Measurements from ENCODE around the gene ACSL1.

DNA sequence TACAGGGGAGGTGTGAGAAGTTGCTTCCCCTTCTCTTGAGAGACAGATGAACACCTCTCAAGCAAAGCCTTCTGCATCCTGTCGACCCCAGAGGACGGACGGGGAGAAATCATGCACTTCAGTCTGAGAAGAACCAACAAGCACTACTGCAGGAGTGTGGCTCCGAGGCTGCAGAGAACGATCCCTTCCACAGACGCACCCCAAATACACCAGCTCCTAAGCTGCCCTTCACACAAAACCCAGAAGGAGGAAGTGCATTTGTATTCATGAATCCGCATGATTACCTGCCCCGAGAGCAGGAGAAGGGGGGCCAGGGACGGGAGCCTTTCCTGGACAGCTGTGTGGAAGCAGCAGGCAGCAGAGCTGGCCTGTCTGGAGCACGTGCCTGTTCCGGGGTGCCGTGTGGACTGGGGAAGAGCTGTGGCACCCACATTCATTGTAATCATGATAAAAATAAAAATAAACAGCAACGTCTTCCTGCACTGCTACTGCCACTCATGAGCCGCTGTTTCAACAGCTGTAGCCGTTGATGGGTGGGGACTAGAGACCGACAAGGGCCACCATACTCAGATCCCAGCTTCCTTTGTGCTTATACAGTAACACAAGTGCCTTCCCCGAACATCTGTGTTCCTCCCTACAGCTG, 42.9 kb downstream of the ACSL1 start:
- TF ChIP-seq, protein P1, sequence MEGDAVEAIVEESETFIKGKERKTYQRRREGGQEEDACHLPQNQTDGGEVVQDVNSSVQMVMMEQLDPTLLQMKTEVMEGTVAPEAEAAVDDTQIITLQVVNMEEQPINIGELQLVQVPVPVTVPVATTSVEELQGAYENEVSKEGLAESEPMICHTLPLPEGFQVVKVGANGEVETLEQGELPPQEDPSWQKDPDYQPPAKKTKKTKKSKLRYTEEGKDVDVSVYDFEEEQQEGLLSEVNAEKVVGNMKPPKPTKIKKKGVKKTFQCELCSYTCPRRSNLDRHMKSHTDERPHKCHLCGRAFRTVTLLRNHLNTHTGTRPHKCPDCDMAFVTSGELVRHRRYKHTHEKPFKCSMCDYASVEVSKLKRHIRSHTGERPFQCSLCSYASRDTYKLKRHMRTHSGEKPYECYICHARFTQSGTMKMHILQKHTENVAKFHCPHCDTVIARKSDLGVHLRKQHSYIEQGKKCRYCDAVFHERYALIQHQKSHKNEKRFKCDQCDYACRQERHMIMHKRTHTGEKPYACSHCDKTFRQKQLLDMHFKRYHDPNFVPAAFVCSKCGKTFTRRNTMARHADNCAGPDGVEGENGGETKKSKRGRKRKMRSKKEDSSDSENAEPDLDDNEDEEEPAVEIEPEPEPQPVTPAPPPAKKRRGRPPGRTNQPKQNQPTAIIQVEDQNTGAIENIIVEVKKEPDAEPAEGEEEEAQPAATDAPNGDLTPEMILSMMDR (conservative IDR thresholded peaks at IDR 0.05; ENCODE audit: low read length), result no peak
- TF ChIP-seq EZH2phosphoT487 (IDR thresholded peaks at IDR 0.05; ENCODE audit: borderline replicate concordance, low read depth, low read length), result no peak

Measured in OCI-LY7 (cell line).